Trophoblast cell (in vitro differentiated cells and primary cell): Measurements from ENCODE around the gene H2BK1.

Experiments
- DNase-seq, 2 donors: peaks; one replicate each; pipeline ENCODE4 v3.0.0-alpha.2; 2016
- H2AFZ ChIP-seq: 2 replicates; pipeline ENCODE4 v1.6.1; 2013; ENCODE audit warnings: low read length, moderate library complexity, mild to moderate bottlenecking; ENCODE audit not compliant: insufficient read depth, poor library complexity
- H2AK5ac ChIP-seq: 2 replicates; pipeline ENCODE4 v1.6.1; 2013; ENCODE audit warnings: mild to moderate bottlenecking, low read length
- H2BK120ac ChIP-seq: 2 replicates; pipeline ENCODE4 v1.6.1; 2013; ENCODE audit warnings: low read length, mild to moderate bottlenecking, moderate library complexity; ENCODE audit not compliant: insufficient read depth, poor library complexity
- H2BK12ac ChIP-seq: 2 replicates; pipeline ENCODE4 v1.6.1; 2013; ENCODE audit warnings: mild to moderate bottlenecking, low read length, moderate library complexity
- H2BK5ac ChIP-seq: 2 replicates; pipeline ENCODE4 v1.6.1; 2013; ENCODE audit warnings: low read length, low read depth, moderate library complexity, mild to moderate bottlenecking; ENCODE audit not compliant: poor library complexity
- H3K14ac ChIP-seq: 2 replicates; pipeline ENCODE4 v1.6.1; 2013; ENCODE audit warnings: mild to moderate bottlenecking, low read length
- H3K18ac ChIP-seq: 2 replicates; pipeline ENCODE4 v1.6.1; 2013; ENCODE audit warnings: mild to moderate bottlenecking, low read length
- H3K23ac ChIP-seq: 2 replicates; pipeline ENCODE4 v1.6.1; 2013; ENCODE audit warnings: low read length
- H3K27ac ChIP-seq: 2 replicates; pipeline ENCODE4 v1.5.1; 2013; ENCODE audit warnings: low read depth, mild to moderate bottlenecking, inconsistent platforms, low read length, moderate library complexity
- H3K27me3 ChIP-seq: 2 replicates; pipeline ENCODE4 v1.6.1; 2013; ENCODE audit warnings: inconsistent platforms, mild to moderate bottlenecking, low read length, moderate library complexity; ENCODE audit not compliant: insufficient read depth
- H3K36me3 ChIP-seq, 2 experiments: 1 replicate in 1 of 2; 2 replicates in 1 of 2; pipeline ENCODE4 v1.6.1; 2013; ENCODE audit warnings: low read length in 2 of 2, mild to moderate bottlenecking in 2 of 2, moderate library complexity in 1 of 2; ENCODE audit not compliant: insufficient read depth in 2 of 2, control insufficient read depth in 1 of 2
- H3K4ac ChIP-seq: 2 replicates; pipeline ENCODE4 v1.6.1; 2013; ENCODE audit warnings: low read depth, mild to moderate bottlenecking, low read length, moderate library complexity
- H3K4me1 ChIP-seq, 2 experiments: 1 replicate in 1 of 2; 2 replicates in 1 of 2; pipeline ENCODE4 v1.6.1; 2013; ENCODE audit warnings: low read length in 2 of 2, mild to moderate bottlenecking in 2 of 2, moderate library complexity in 1 of 2; ENCODE audit not compliant: insufficient read depth in 2 of 2, control insufficient read depth in 1 of 2
- H3K4me2 ChIP-seq: 2 replicates; pipeline ENCODE4 v1.6.1; 2013; ENCODE audit warnings: inconsistent platforms, mild to moderate bottlenecking, low read length, moderate library complexity
- H3K4me3 ChIP-seq: 2 replicates; pipeline ENCODE4 v1.5.1; 2013; ENCODE audit warnings: mild to moderate bottlenecking, low read depth, low read length, inconsistent platforms
- H3K79me1 ChIP-seq: one replicate; pipeline ENCODE4 v1.6.1; 2013; ENCODE audit warnings: low read length
- H3K79me2 ChIP-seq: 2 replicates; pipeline ENCODE4 v1.6.1; 2013; ENCODE audit warnings: low read length, mild to moderate bottlenecking; ENCODE audit not compliant: control insufficient read depth, insufficient read depth, poor library complexity
- H3K9ac ChIP-seq: 2 replicates; pipeline ENCODE4 v1.6.1; 2013; ENCODE audit warnings: mild to moderate bottlenecking, low read length
- H3K9me3 ChIP-seq: 2 replicates; pipeline ENCODE4 v1.6.1; 2013; ENCODE audit warnings: low read depth, mild to moderate bottlenecking, control low read depth, inconsistent platforms, low read length; ENCODE audit not compliant: insufficient read depth
- H4K12ac ChIP-seq: 2 replicates; pipeline ENCODE4 v1.6.1; 2013; ENCODE audit warnings: low read depth, mild to moderate bottlenecking, low read length, moderate library complexity
- H4K8ac ChIP-seq: 2 replicates; pipeline ENCODE4 v1.6.1; 2013; ENCODE audit warnings: low read depth, mild to moderate bottlenecking, low read length, moderate library complexity
- H4K91ac ChIP-seq: one replicate; pipeline ENCODE4 v1.6.1; 2013; ENCODE audit warnings: low read depth, mild to moderate bottlenecking, low read length, moderate library complexity
- WGBS: extraction: QIAGEN DNeasy Blood & Tissue Kit; methylation state at CpG from one replicate; pipeline ENCODE4 v1.1.7; 2013; ENCODE audit warnings: missing lambda C conversion rate; ENCODE audit not compliant: insufficient read length, insufficient coverage; ENCODE audit errors: extremely low coverage; 5-methylcytosine and 5-hydroxymethylcytosine counted together

Gene H2BK1

DNA sequence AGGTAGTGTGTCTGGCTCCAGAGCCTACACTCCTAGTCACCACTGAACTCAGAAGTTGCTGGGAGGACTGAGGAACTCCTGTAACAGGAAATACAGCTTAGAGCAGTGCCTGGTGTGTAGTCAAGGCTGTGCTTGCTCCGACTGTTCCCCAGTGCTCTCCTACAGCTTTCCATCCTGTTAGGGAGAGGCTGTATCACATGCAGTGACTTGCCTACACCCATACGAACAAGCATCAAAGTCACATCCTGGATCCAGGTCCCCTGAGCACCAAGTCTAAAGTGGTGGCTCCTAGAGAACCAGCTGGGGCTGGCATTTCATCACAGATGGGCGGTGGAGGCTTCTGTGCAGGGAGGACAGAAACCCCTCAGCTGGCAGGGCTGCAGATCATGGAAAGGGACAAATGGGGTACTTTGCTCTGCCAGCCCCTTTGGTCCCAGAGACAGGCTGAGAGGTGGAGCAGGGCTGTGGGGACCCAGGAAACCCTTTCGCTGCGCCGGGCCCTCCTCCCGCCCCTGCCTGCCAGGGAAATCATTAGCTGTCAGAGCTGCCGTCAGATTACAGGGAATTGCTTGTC is 30.9 kb downstream of the H2BK1 start:
- no peak for DNase-seq
- no peaks in the 10 kb centered on the region for H3K27me3 ChIP-seq
- no peaks in the 10 kb centered on the region for H3K79me2 ChIP-seq
- no peak overlapping the region for H3K27ac ChIP-seq
- H4K8ac ChIP-seq, result no peak overlapping the region
- H2BK12ac ChIP-seq, result no peak overlapping the region
- H2BK5ac ChIP-seq, result no peak overlapping the region
- H3K4me2 ChIP-seq, result no peak overlapping the region
- no peak overlapping the region for H3K4me3 ChIP-seq
- H3K18ac ChIP-seq, result no peak overlapping the region
- no peaks in the 10 kb centered on the region for H3K79me1 ChIP-seq
- H3K36me3 ChIP-seq, result no peaks in the 10 kb centered on the region
- no peak overlapping the region for H3K14ac ChIP-seq
- no peak overlapping the region for H4K12ac ChIP-seq
- H2AK5ac ChIP-seq, result no peak overlapping the region
- no peak overlapping the region for H3K23ac ChIP-seq
- no peak overlapping the region for H3K4ac ChIP-seq
- H3K9me3 ChIP-seq, result peaks cover 6% of the 10 kb centered on the region
- H2AFZ ChIP-seq, result no peak overlapping the region
- WGBS, result no CpG with 5 or more reads among the region's 8 CpGs
- H3K9ac ChIP-seq, result no peak overlapping the region
- H4K91ac ChIP-seq, result no peak overlapping the region
- no peaks in the 10 kb centered on the region for H3K4me1 ChIP-seq
- no peak overlapping the region for H2BK120ac ChIP-seq

DNA sequence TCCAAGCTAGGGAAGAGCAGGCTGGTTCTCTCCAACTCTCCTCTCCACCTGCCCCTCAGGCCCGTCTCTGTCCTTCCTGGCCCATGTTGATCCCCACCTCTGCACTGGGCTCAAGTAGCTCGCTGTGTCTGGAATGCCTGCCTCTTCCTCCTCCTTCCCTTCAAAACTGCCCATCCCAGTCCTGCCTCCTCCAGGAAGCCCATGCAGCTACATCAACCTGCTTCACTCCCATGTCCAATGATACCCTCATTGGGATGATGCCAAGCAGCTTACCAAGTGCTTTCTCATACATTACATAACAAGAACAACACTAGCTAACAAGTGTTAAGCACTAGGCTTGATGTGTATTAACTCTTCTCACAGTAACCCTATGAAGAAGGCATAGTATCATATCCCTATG is 31.5 kb downstream of the H2BK1 start:
- Histone ChIP-seq H3K27ac (no peak overlapping the region), H3K36me3 (no peaks in the 10 kb centered on the region), H2BK12ac (no peak overlapping the region), H3K4me3 (no peak overlapping the region), H2BK5ac (no peak overlapping the region), H3K4ac (no peak overlapping the region), H4K12ac (no peak overlapping the region), H3K9ac (no peak overlapping the region), H4K91ac (no peak overlapping the region), H3K18ac (no peak overlapping the region), H3K79me1 (no peaks in the 10 kb centered on the region), H4K8ac (no peak overlapping the region), H2AFZ (no peak overlapping the region), H3K4me2 (no peak overlapping the region), H2BK120ac (no peak overlapping the region), H3K14ac (no peak overlapping the region), H3K23ac (no peak overlapping the region), H3K27me3 (no peaks in the 10 kb centered on the region), H3K79me2 (no peaks in the 10 kb centered on the region), H2AK5ac (no peak overlapping the region), H3K9me3 (peaks cover 12% of the 10 kb centered on the region), H3K4me1 (no peaks in the 10 kb centered on the region)
- DNase-seq, result no peak
- WGBS, result no CpG with 5 or more reads among the region's 2 CpGs

DNA sequence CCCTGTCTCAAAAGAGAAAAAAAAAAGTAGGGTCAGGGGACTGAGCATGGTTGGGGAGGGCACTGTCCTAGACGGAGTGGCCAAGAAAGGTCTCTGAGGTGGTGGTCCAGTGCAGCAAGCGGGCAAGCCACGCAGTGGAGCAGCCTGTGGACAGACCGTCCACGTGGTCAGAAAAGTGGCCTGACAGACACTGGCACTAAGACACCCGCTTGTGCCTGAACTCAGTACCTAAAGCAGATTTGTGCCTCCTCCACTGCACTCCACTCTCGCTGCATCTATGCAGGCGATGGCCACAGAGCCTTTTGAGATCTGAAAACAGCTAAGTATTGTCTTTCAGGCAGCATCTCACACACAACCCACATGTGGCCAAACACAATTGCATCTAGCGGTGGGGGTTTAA is 32.1 kb downstream of the H2BK1 start:
- Histone ChIP-seq H3K79me2 (no peaks in the 10 kb centered on the region), H4K8ac (no peak overlapping the region), H3K27ac (no peak overlapping the region), H3K27me3 (no peaks in the 10 kb centered on the region), H3K4me3 (no peak overlapping the region), H3K4ac (no peak overlapping the region), H3K14ac (no peak overlapping the region), H3K23ac (no peak overlapping the region), H3K4me2 (no peak overlapping the region), H4K12ac (no peak overlapping the region), H2BK120ac (no peak overlapping the region), H4K91ac (no peak overlapping the region), H3K4me1 (no peaks in the 10 kb centered on the region), H3K9me3 (peaks cover 17% of the 10 kb centered on the region), H3K9ac (no peak overlapping the region), H3K36me3 (no peaks in the 10 kb centered on the region), H2AK5ac (no peak overlapping the region), H2AFZ (no peak overlapping the region), H3K79me1 (no peaks in the 10 kb centered on the region), H3K18ac (no peak overlapping the region), H2BK5ac (no peak overlapping the region), H2BK12ac (no peak overlapping the region)
- no CpG with 5 or more reads among the region's 9 CpGs for WGBS
- DNase-seq, result no peak

DNA sequence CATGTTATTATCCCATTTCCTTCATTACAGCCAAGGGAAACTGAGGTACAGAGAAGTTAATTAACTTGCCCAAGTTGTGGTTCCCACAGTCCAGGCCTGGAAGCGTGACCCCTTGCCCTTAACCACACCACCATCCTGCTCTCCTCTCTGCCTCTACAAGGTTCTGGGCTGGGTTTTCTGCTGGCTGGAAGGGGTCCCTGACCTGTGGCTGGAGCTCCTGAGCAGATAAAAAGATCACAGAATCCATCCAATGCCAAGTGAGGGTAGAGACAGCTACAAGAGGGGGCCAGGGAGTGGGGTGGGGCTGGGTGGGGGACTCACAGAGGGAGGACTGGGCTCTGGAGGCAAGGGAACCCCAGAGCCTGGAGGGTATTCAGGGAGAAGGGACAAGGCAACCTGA is 33.0 kb downstream of the H2BK1 start:
- Histone ChIP-seq H4K91ac (no peak overlapping the region), H3K4me3 (no peak overlapping the region), H2BK120ac (no peak overlapping the region), H3K4ac (no peak overlapping the region), H2AFZ (no peak overlapping the region), H2BK5ac (no peak overlapping the region), H3K9me3 (peaks cover 23% of the 10 kb centered on the region), H3K27ac (no peak overlapping the region), H3K18ac (no peak overlapping the region), H4K8ac (no peak overlapping the region), H3K79me2 (no peaks in the 10 kb centered on the region), H4K12ac (no peak overlapping the region), H3K14ac (no peak overlapping the region), H3K4me2 (no peak overlapping the region), H2BK12ac (no peak overlapping the region), H3K9ac (no peak overlapping the region), H2AK5ac (no peak overlapping the region), H3K4me1 (no peaks in the 10 kb centered on the region), H3K36me3 (no peaks in the 10 kb centered on the region), H3K79me1 (no peaks in the 10 kb centered on the region), H3K23ac (no peak overlapping the region), H3K27me3 (no peaks in the 10 kb centered on the region)
- no peak for DNase-seq
- WGBS, result no CpG with 5 or more reads among the region's 1 CpG
